AG09309 (cell line): ENCODE results near the gene CABLES2.

ENCODE experiments used
- DNase-seq: peaks from one replicate; pipeline ENCODE4 v3.0.0-alpha.2; 2010; ENCODE audit warnings: low read depth
- H3K4me3 ChIP-seq: 2 replicates; pipeline ENCODE4 v1.5.1; 2011; ENCODE audit warnings: mild to moderate bottlenecking, low read depth, low read length, moderate library complexity; ENCODE audit not compliant: control insufficient read depth
- CTCF ChIP-seq: IDR thresholded peaks from 2 replicates; pipeline ENCODE4 v1.5.1; 2011; ENCODE audit warnings: mild to moderate bottlenecking, low read depth, low read length, inconsistent platforms; ENCODE audit not compliant: insufficient read depth, control insufficient read depth; ENCODE audit errors: missing control alignments

The CABLES2 gene

GRCh38 chr20:62382306-62383198 lies 24.5 kb downstream of the CABLES2 start:
- peak; percentile 98 for TF ChIP-seq CTCF
- no peak overlapping the region for H3K4me3 ChIP-seq
- no peak for DNase-seq

- no peak for TF ChIP-seq CTCF
- no peak overlapping the region for H3K4me3 ChIP-seq
- no peak for DNase-seq
Measured at GRCh38 chr20:62381842-62382241, 25.2 kb downstream of the CABLES2 start.

GRCh38 chr20:62381202-62381797 lies 25.8 kb downstream of the CABLES2 start:
- H3K4me3 ChIP-seq = no peak overlapping the region
- TF ChIP-seq CTCF = no peak
- no peak for DNase-seq

- DNase-seq = no peak
- TF ChIP-seq CTCF = no peak
- no peak overlapping the region for H3K4me3 ChIP-seq
Measured at GRCh38 chr20:62378215-62378614, 28.9 kb downstream of the CABLES2 start.

- no peak for DNase-seq
- no peak overlapping the region for H3K4me3 ChIP-seq
- no peak for TF ChIP-seq CTCF
Measured at GRCh38 chr20:62377615-62378178, 29.4 kb downstream of the CABLES2 start.

GRCh38 chr20:62377064-62377461 lies 30.0 kb downstream of the CABLES2 start:
- H3K4me3 ChIP-seq = no peak overlapping the region
- DNase-seq = no peak
- TF ChIP-seq CTCF = no peak
